ENCODE data around the gene FAM83F. TPM values are rescaled to one million over a fixed set of nuclear protein-coding genes. Genes with fewer than 3 reads are reported as not detected.

Gene FAM83F
- total and polyA plus RNA-seq, 10 of the 15 experiments (the other 5 are each of a cell fraction or from before 2014, with no cell fraction given): 0.01 to 0.05 (median 0.01) TPM; not detected in 7

GRCh38 chr22:39960791-39961746, 33.7 kb upstream of the FAM83F start:
- DNase-seq (ENCODE audit: low read depth, low spot score) (peak; percentile 96), FAIRE-seq (peak; percentile 73), ATAC-seq (peak; percentile 94)
- Histone ChIP-seq H2AFZ (ENCODE audit: control insufficient read depth, low read depth, low read length) (no peak overlapping the region), H3K27me3 (replicated peaks in 1 of 2; ENCODE audit: control insufficient read depth in 2 of 2, insufficient read depth in 2 of 2, low read length in 1 of 2) (no peaks in the 10 kb centered on the region), H3K4me1 (ENCODE audit: control insufficient read depth, insufficient read depth, low read length) (peaks cover 49% of the 10 kb centered on the region), H3K4me2 (ENCODE audit: control insufficient read depth, insufficient read depth) (peak overlapping the region; percentile 52), H3K4me3 (peak overlapping the region; percentile 33; the same call in 1 of the 2 replicates), H3K9ac (ENCODE audit: control insufficient read depth, insufficient read depth, low read length) (no peak overlapping the region), H3K9me3 (replicated peaks; ENCODE audit: control insufficient read depth, insufficient read depth, low read length) (peaks cover 6% of the 10 kb centered on the region; the same call in 2 of the 3 replicates), H4K20me1 (ENCODE audit: control insufficient read depth, insufficient read depth) (peaks cover 7% of the 10 kb centered on the region; the same call in 1 of the 2 replicates), H3K27ac (ENCODE audit: control insufficient read depth, insufficient read depth) (peak overlapping the region; percentile 17), H3K36me3 (ENCODE audit: control insufficient read depth in 2 of 2, insufficient read depth in 2 of 2, low read length in 1 of 2) (peaks cover 38 to 41% of the 10 kb centered on the region in 2 experiments), H3K79me2 (ENCODE audit: control insufficient read depth, insufficient read depth, low read length) (0 out of 2 replicates have a peak, but pooled peaks cover 2% of the 10 kb centered on the region)
- ChIA-PET CTCF (interaction anchor here (0.6 to 0.9 kb wide), 2 partner anchors 28 to 89 kb away, joined by 4 read pairs; no protein-coding TSS in a partner anchor), RAD21 (ENCODE audit: unreplicated experiment) (interaction anchor here (1.0 to 2.4 kb wide), 5 partner anchors 28 to 64 kb away, joined by 3 to 8 read pairs (median 3); no protein-coding TSS in a partner anchor), SMC1A (ENCODE audit: uncharacterized antibody, unreplicated experiment) (interaction anchor here (0.6 to 1.9 kb wide), 5 partner anchors 28 to 101 kb away, joined by 3 to 7 read pairs (median 3); no protein-coding TSS in a partner anchor), POLR2A (interaction anchor here (0.6 kb wide), 1 partner anchor 128 kb away, joined by 3 read pairs; no protein-coding TSS in a partner anchor)
- BruUV-seq (replicated peaks): TSS peak; percentile 15
- in situ Hi-C loops (cut with MboI): no loop called here
- WGBS (ENCODE audit: insufficient coverage, insufficient replicate concordance, low lambda C conversion rate, missing lambda C conversion rate): 18% methylated on average over 13 of the region's 13 CpGs
- intact Hi-C loops (cut with micrococcal nuclease; ENCODE audit: unreplicated experiment): loop anchor here (5.0 kb wide), 1 partner anchor 49 kb away; no protein-coding TSS in a partner anchor
- TF ChIP-seq RAD21 (IDR thresholded peaks at IDR 0.05; ENCODE audit: insufficient read depth, low read depth, low read length): no peak
- no peak for TF ChIP-seq JUND (IDR thresholded peaks at IDR 0.05; ENCODE audit: low read depth, low read length)
- peak; percentile 85 for TF ChIP-seq NBN (IDR thresholded peaks at IDR 0.05)
- peak; percentile 91 for TF ChIP-seq CREB1 (IDR thresholded peaks at IDR 0.05; ENCODE audit: low read depth)
- TF ChIP-seq KLF5 (IDR thresholded peaks at IDR 0.05; ENCODE audit: partially characterized antibody): peak; percentile 43
- TF ChIP-seq WRNIP1 (IDR thresholded peaks at IDR 0.05; ENCODE audit: borderline replicate concordance, low read depth, low read length): no peak
- TF ChIP-seq BRCA1 (IDR thresholded peaks at IDR 0.05; ENCODE audit: low read depth, low read length): no peak
- TF ChIP-seq RCOR1 (conservative IDR thresholded peaks at IDR 0.05; ENCODE audit: low read depth, low read length): 0 out of 2 replicates have a peak, but pooled peaks have one; percentile 44
- TF ChIP-seq ZNF622 (IDR thresholded peaks at IDR 0.05): no peak
- TF ChIP-seq EP300 (IDR thresholded peaks at IDR 0.05; ENCODE audit: borderline replicate concordance in 1 of 2, control insufficient read depth in 1 of 2, low read depth in 2 of 2, low read length in 2 of 2): peak; percentile 65 to 86; a peak in 2 of 4 replicates
- no peak for TF ChIP-seq E2F8 (IDR thresholded peaks at IDR 0.05; ENCODE audit: low read depth, partially characterized antibody)
- peak; percentile 99 for TF ChIP-seq CBFB (IDR thresholded peaks at IDR 0.05; ENCODE audit: low read depth)
- TF ChIP-seq ZBTB40 (IDR thresholded peaks at IDR 0.05; ENCODE audit: borderline replicate concordance): no peak

All from GM12878 (cell line).